ENCODE data around the gene OR5K3.
"Not testable (repeated sequence)": the region's sequence is repeated elsewhere in the genome, so short reads cannot be mapped to it uniquely, and the experiment has no call there.

OR5K3 gene, protein sequence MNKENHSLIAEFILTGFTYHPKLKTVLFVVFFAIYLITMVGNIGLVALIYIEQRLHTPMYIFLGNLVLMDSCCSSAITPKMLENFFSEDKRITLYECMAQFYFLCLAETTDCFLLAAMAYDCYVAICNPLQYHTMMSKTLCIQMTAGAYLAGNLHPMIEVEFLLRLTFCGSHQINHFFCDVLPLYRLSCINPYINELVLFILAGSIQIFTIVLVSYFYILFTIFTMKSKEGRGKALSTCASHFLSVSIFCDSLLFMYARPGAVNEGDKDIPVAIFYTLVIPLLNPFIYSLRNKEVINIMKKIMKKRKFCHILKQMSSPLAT

DNA sequence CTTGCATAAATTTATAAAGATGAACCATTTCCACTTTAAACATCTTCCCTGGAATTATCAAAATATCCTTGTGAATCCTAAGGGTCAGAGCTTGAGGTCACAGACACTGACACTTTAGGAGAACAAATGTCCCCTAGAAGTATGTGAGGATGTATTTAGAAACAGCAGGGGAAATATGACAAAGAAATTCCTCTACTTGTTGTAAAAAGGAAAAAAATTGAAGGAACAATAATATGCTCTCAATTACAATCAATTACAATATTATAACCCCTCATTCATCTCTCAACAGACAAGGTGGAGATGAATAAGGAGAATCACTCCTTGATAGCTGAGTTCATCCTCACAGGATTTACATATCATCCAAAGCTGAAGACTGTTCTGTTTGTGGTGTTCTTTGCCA is at the start of gene OR5K3:
Gene OR5K3, plus strand, starts transcription at position 301 of the 400 bp plus-strand sequence. Its CDS starts 0 bp downstream, at position 301.
- DNase-seq (ENCODE audit: low read depth) = no peak

DNA sequence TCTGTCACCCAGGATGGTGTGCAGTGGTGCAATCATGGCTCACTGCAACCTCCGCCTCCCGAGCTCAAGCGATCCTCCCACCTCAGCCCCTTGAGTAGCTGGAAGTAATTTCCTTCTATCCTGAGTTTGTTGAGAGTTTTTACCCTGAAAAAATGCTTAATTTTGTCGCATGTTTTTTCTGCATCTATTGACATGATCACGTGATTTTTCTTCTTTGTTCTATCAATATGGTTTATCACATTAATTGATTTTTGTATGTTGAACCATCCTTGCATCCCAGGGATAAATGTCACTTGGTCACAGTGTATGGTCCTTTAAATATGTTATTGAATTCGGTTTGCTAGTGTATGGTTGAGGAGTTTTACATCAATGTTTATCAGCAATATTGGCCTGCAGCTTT is 48.7 kb upstream of the OR5K3 start:
- DNase-seq (ENCODE audit: low read depth) = no peak

DNA sequence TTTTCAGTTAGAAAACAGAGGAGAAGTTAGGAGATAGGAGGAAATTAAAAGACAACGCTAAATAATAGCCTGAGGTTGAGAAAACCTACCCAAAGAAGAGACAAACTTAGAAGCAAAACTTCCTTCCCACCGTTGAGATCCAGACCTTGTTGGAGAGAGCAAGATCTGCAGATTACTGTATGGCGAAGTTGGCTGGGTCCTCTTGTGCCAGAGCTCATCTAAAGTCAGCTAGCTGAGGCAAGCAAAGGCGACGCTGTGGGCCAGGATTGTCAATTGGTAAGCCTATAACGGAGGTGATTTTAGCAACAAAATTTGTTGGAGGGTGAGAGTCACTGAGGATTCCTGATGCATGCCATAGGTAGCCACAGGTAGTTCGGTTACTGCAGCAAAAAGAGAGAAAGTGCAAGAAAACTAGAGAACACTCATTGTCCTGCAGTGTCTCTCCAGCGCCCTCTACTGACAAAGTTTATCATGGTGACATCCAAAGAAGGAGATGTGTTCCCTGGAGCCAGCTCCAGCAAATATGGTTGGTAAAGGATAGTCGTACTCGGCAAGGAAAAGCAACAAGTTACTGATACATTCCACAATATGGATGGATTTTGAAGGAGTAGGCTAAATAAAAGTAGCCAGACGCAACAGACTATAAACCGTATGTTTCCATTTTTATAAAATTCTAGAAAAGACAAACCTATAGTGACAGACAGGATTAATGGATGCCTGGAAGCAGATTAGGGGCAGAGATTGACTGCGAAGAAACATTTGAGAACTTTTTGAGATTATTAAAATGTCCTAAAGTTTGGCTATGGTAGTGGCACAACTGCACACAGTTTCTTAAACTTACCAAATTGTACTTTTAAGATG is 46.6 kb upstream of the OR5K3 start:
- no peak for DNase-seq (ENCODE audit: low read depth)

DNA sequence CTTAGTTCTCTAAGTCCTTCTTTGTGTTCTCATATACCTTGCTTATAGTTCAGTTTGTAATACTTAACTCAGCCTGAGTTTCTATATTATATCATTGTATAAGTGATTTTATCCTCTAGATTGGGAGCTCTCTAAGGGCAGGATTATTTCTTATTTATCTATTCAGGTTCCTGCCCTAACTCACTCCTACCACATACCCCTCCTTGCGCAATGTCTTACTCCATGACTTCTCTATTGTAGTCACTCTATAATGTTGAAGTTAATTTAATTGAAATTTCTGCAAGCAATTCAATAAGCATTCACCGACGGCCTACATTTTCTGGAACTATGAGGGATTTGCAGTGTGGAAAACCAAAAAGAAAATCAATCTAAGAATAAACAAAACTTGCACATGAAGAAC is 40.4 kb upstream of the OR5K3 start:
- DNase-seq (ENCODE audit: low read depth) = no peak

DNA sequence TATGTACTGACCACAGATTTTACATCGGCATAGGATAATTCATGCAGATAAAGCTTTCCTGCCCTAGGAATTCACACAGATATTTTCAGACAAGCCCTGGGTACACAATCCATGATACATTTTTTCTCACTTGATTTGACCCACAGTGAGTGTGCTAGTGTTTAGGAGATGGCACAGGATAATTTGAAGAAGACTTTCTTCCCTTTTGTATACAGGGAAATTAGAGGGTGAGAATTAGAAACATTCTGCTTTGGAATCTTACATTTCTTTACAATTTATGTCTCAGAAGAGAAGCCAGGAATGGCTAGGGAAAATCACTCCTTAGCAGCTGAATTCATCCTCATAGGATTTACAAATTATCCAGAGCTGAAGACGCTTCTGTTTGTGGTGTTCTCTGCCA is 36.9 kb upstream of the OR5K3 start, which contains the start of gene OR5K4:
Gene OR5K4, plus strand, starts transcription at position 301 of the 400 bp plus-strand sequence. Its CDS starts 0 bp downstream, at position 301.
- no peak for DNase-seq (ENCODE audit: low read depth)

DNA sequence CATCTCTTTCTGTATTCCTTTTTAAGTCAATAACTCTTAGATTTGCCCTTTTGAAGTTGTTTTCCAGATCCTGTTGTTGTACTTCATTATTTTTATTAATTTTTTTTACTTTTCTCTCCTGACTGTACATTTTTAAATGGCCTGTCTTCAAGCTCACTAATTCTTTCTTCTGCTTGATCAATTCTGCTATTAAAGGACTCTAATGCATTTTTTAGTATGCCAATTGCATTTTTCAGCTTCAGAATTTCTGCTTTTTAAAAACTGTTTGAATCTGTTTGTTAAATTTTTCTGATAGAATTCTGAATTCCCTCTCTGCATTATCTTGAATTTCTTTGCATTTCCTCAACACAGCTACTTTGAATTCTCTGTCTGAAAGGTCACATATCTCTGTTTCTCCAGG is 31.2 kb upstream of the OR5K3 start:
- DNase-seq (ENCODE audit: low read depth) = no peak

DNA sequence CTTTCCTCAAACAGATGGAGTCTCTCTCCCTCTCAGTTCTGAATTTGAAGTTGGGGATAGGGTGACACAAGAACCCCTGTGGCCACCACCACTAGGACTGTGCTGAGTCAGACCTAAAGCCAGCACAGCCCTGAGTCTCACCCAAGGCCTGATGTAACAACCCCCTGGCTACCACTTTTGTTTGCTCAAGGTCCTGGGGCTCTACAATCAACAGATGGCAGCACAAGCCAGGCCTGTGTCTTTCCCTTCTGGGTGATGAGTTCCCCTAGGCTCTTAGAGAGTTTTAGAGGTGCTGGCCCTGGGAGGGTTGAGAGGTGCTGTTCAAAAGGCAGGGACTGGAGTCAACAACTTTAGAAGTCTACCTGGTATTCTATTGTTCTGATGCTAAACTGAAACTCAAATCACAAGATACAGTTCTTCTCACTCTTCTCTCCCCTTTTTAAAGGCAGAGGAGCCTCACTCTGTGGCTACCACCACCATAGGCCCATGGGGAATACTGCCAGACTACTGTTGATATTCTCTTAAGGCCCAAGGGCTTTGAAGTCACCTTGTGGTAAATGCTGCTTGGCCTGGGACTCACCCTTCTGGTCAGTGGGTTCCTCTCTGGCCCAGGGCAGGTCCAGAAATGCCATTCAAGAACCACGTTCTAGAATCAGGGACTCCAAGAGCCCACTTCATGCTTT is 30.3 kb upstream of the OR5K3 start:
- DNase-seq (ENCODE audit: low read depth) = no peak

DNA sequence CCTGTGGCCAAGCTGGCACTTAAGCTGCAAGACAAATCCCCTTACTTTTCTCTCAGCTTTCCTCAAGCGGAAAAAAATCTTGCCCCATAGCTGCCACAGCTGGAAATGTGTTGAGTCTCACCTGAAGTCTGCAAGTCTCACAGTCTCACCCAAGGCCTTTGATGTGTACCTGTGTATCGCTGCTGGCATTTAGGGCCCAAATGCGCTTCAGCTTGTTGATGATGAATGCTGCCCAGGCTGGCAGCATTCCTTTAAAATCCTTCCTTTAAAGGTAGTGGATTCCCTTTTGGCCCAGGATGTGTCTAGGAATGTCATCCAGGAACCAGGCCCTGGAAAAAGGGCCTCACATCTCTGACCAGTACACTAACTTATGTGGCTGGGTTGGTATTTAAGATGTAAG is 29.8 kb upstream of the OR5K3 start:
- DNase-seq (ENCODE audit: low read depth) = no peak

DNA sequence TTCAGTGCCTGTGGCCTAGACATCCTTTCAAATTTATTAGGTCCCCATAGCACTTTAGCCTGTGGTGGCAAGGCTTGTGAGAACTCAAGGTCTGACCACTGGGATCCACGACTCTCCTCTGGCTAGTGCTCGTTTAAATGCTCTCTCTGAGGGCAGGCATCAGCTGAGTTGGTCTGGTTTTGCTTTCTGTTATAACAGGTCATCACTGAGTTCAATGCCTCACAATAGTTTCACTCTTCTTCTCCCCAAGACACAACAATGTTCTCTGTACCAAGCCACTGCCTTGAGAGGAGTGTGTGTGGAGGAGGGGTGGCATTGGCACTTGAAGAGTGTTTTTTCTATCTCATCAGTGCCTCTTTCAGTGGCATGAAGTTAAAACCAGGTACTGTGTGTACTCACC is 29.2 kb upstream of the OR5K3 start:
- no peak for DNase-seq (ENCODE audit: low read depth)

DNA sequence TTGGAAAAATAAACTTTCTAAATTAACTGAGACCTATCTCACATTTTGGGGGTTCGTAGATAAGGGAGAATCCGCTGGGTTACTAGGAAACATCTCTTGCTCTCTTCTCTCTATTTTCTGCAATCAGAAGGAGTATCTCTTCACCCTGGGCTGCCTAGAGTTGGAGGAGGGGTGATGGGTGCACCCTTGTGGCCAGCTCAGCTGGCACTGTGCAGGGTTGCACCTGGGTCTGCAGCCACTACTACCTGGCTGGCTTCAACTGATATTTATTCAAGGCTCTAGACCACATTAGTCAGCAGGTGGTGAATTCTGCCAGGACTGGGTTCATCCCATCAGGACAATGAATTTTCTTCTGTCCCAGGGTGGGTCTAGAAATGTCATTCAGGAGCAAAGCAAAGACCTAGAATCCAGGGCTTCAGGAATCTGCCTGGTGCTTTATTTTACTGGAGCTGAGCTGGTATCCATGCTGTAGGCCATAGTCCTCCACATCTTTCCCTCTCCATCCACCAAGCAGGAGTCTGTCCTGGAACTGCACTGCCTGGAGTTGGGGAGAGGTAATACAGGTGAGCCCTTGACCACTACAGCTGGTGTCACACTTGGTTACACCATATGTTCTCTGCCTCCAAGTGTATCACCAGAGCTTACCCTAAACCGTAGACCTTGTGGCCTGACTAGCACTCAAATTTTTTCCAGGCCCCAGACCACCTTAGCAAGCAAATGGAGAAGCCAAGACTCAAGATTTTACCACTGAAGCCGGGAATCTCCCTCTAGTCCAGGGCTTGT is 22.8 kb upstream of the OR5K3 start:
- no peak for DNase-seq (ENCODE audit: low read depth)

DNA sequence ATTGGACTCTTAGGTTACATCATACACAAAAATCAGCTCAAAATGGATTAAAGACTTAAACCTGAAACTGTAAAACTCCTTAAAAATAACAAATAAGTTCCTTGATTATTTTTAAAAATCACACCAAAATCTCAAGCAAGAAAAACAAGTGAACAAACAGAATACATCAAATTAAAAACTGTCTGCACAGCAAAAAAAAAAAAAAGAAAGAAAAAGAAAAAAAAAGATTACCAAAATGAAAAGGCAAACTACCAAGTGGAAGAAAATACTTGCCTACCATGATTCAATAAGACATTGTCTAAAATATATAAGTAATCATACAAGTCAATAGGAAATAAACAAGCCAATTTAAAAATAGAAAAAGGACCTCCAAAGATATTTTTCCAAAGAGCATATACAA is 19.3 kb upstream of the OR5K3 start:
- DNase-seq (ENCODE audit: low read depth) = no peak

DNA sequence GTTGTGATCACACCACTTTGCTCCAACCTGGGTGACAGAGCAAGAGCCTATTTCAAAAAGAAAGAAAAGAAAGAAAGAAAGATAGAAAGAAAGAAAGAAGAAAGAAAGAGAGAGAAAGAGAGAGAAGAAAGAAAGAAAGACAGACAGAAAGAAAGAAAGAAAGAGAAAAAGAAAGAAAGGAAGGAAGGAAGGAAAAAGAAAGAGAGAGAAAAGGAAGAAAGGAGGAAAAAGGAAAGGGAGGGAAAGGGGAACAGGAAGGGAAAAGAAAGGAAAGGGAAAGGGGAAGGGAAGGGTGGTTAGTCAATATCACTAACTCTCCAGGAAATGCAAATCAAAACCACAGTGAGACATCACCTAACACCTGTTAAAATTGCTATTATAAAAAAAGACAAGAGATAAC is 18.6 kb upstream of the OR5K3 start:
- DNase-seq (ENCODE audit: low read depth) = no peak

DNA sequence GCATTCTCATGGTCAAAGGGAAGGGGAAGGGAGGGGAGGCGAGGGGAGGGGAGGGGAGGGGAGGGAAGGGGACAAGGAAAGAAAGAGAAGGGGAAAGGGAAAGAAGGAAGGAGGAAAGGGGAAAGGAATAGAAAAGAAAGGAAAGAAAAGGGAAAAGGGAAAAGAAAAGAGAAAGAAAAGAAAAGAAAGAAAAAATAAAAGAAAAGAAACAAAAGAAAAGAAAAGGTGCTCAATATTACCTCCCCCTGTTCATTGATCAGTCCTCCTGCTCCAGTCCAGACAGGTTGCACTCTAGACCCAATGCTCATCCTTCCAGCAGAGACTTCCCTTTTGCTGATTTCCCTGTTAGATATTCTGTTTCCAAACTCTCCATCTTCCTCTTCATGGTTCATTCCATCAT is 18.0 kb upstream of the OR5K3 start:
- DNase-seq (ENCODE audit: low read depth) = no peak

DNA sequence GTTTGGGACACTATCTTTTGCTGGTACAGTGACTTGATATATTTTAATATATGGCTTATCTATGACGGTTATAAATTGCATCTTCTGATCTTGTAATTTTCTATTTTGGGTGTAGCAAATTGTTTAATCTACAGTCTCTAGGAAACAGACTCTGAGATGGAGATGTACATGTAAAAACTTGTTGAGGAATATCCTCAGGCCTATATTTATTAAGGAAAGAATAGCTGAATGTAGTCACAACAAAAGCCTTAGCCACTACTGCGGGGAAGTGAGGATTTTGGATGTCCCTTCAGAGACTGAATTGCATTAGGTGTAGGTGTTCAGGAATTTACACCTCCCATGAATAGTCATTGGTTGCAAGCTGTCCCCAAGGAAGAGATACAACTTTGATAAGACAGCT is 13.8 kb upstream of the OR5K3 start:
- no peak for DNase-seq (ENCODE audit: low read depth)

DNA sequence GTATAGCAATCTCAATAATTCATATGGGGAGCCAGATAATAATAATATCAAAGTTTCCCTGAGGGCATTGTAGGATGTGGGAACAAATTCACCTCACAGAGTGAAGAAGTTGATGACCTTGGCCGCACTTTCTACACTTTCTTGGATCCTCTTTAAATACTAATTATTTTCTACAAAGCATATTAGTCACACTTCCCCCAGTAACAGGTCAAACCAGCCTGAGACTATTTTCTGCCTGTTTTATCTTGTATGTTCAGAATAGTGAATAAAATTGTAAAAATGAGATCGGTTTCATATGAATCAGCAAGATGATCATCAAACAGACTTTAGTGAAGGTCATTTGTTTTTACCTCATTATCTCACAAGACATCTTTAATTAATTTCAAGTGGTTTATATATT is 2.3 kb upstream of the OR5K3 start:
- no peak for DNase-seq (ENCODE audit: low read depth)

DNA sequence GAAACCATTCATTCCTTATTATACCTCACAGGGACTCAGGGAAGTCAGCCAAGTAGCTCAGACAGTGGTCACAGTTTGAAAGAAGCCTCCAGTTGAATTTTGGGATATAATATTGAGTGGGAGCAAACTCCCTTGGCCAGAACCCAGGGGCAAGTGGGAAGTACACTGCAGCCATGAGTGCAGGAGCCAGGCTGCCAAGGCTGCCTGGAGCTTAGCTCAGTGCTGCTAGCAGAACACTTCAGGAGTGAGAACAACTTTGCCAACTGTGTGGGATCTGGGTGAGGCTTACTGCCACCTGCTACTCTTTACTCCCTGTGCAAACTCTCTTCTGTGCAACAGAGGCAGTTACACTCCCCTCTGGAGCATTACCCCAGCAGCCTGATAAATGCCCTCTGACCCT is 4.6 kb downstream of the OR5K3 start:
- DNase-seq (ENCODE audit: low read depth) = no peak

DNA sequence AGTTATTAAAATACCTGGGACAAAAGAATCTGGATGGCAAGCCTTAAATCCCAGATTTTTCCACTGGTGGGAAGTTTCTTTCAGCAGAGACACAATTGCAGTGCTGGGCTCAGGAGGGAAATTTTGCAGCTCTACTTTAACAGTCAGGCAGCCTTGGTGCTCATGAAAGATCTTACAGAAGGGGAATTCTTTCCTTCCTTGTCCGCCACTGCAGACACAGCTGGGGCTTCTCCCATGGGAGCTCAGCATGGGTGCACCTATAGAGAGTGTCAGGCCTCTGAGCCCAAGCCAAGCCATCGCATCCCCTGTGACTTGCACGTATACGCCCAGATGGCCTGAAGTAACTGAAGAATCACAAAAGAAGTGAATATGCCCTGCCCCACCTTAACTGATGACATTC is 6.0 kb downstream of the OR5K3 start:
- not testable (repeated sequence) for DNase-seq (ENCODE audit: low read depth)

DNA sequence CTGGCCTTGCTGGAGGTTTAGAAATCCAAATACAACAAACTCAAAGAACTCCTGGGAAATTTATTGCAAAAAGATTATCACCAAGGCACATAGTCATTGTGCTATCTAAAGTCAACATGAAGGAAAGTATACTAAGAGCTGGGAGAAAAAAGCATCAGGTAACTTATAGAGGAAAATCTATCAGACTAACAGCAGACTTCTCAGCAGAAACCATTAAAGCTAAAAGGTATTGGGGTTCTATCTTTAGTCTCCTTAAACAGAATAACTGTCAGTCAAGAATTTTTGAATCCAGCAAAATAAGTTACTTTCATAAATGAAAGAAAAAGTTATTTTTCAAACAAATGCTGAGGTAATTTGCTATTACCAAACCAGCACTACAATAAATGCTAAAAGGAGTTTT is 8.0 kb downstream of the OR5K3 start:
- DNase-seq (ENCODE audit: low read depth) = no peak

DNA sequence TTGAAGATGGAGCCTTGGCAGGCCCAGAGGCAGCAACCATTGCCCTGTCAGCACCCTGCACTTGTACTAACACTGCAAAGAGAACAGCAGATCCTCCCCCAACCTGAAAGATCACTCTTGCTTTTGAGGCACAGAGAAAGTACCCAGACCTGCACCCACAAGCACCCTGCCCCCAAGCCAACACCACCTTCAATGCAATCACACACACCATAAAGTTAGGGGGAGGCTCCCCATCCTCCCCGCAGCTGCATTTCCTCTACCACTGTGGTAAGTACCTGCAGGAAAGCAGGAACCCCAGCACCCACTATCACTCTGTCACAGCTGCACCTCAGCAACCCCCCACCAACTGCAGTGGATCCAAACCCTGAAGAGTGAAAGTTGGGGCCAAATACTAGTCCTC is 12.0 kb downstream of the OR5K3 start:
- no peak for DNase-seq (ENCODE audit: low read depth)

DNA sequence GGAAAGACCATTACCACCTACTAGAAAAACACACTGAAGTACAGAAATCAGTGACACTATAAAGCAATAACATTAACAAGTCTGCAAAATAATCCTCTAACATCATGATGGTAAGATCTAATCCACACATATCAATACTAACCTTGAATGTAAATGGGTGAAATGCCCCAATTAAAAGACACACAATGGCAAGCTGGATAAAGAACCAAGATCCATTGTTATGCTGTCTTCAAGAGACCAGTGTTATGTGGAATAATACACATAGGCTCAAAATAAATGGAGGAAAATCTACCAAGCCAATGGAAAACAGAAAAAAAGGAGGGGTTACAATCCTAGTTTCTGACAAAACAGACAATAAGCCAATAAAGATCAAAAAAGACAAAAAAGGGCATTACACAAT is 13.5 kb downstream of the OR5K3 start:
- DNase-seq (ENCODE audit: low read depth) = no peak

DNA sequence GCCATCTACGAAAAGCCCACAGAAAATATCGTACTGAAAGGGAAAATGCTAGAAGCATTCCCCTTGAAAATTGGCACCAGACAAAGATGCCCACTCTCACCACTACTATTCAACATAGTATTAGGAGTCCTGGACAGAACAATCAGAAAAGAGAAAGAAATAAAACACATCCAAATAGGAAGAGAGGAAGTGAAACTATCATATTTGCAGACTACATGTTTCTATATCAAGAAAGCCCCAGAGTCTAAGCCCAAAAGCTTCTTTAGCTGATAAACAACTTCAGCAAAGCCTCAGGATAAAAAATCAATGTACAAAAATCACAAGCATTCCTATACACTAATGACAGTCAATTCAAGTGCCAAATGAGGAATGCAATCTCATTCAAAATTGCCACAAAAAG is 15.6 kb downstream of the OR5K3 start:
- DNase-seq (ENCODE audit: low read depth) = no peak

DNA sequence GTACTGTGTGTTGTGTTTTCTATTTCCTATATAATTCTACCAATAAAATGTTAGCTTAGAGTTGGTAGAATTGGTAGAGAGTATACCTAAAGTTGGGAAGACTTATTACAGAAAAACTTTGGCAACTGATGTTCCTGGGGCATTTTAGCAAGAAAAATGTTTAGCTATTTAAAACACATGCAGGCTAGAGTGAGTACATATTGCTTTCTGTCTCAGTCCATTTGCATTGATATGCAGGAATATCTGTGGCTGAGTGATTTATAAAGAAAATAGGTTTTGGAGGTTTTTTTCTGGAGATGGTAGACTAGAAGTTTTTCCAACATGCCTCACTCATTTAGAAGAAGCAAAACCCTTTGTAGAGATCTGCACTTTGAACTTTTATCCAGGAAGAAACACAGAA is 42.1 kb downstream of the OR5K3 start:
- DNase-seq (ENCODE audit: low read depth) = no peak

Data from fibroblast of the conjunctiva (primary cell).